Tibial nerve (tissue), 3 donors: ENCODE measurements around the gene LARP1B.

Experiments
- POLR2A ChIP-seq, 2 donors: fragments of 450-650 bp; IDR thresholded peaks; one replicate each; pipeline ENCODE4 v1.6.1; 2017; ENCODE audit warnings: antibody characterized with exemption in 2 of 2, mild to moderate bottlenecking in 2 of 2, moderate library complexity in 2 of 2
- TF ChIP-seq, protein P1 (sequence below), 5 experiments: fragments of 200-600 bp in 3 of 5; fragments of 450-650 bp in 2 of 5; sonication (generic) in 3 of 5; IDR thresholded peaks; one replicate each; pipeline ENCODE4 v1.5.1; 2016 to 2019; ENCODE audit warnings: antibody characterized with exemption in 5 of 5, mild to moderate bottlenecking in 3 of 5, moderate library complexity in 2 of 5

DNA sequence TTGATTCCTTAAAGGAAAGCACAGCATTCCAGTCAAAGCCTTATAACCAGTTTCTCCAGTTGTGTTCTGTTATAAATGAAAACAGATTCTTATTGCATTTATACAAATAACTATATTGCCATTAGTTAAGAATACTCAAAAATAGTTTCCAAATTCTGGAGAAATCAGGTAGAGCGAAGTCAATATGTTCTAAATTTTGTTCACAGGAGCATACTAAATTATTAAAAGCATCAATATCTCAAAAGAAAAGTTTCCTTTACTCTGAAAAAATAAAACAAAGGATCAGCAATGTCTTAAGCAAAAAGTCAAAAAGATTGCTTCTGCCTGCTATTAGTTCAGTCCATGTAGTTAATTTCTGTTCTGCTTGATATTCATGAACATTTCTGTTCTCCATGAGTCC, 186.8 kb downstream of the LARP1B start:
- no peak for TF ChIP-seq POLR2A (IDR thresholded peaks at IDR 0.05)
- TF ChIP-seq, protein P1, sequence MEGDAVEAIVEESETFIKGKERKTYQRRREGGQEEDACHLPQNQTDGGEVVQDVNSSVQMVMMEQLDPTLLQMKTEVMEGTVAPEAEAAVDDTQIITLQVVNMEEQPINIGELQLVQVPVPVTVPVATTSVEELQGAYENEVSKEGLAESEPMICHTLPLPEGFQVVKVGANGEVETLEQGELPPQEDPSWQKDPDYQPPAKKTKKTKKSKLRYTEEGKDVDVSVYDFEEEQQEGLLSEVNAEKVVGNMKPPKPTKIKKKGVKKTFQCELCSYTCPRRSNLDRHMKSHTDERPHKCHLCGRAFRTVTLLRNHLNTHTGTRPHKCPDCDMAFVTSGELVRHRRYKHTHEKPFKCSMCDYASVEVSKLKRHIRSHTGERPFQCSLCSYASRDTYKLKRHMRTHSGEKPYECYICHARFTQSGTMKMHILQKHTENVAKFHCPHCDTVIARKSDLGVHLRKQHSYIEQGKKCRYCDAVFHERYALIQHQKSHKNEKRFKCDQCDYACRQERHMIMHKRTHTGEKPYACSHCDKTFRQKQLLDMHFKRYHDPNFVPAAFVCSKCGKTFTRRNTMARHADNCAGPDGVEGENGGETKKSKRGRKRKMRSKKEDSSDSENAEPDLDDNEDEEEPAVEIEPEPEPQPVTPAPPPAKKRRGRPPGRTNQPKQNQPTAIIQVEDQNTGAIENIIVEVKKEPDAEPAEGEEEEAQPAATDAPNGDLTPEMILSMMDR (IDR thresholded peaks at IDR 0.05), result no peak
